Ishikawa (cell line): ENCODE results near the gene KLHL7.

ENCODE experiments used
- CEBPB ChIP-seq: IDR thresholded peaks from 2 replicates; pipeline ENCODE4 v1.6.1; 2012
- CREB1 ChIP-seq: IDR thresholded peaks from 2 replicates; pipeline ENCODE4 v1.6.1; 2012; ENCODE audit warnings: low read depth
- EGR1 ChIP-seq: IDR thresholded peaks from 2 replicates; pipeline ENCODE4 v1.6.1; 2012
- EP300 ChIP-seq: IDR thresholded peaks from 2 replicates; pipeline ENCODE4 v1.6.1; 2012; ENCODE audit warnings: borderline replicate concordance
- FOXM1 ChIP-seq: IDR thresholded peaks from 2 replicates; pipeline ENCODE4 v1.6.1; 2012; ENCODE audit warnings: low read depth, borderline replicate concordance
- MAX ChIP-seq: IDR thresholded peaks from 2 replicates; pipeline ENCODE4 v1.6.1; 2012
- NFIC ChIP-seq: IDR thresholded peaks from 2 replicates; pipeline ENCODE4 v1.6.1; 2012
- RAD21 ChIP-seq: IDR thresholded peaks from 2 replicates; pipeline ENCODE4 v1.6.1; 2012; ENCODE audit warnings: low read depth
- REST ChIP-seq: IDR thresholded peaks from 2 replicates; pipeline ENCODE4 v1.6.1; 2012; ENCODE audit warnings: low read depth, mild to moderate bottlenecking
- TAF1 ChIP-seq: IDR thresholded peaks from 2 replicates; pipeline ENCODE4 v1.6.1; 2012; ENCODE audit warnings: low read depth, mild to moderate bottlenecking
- TCF12 ChIP-seq: IDR thresholded peaks from 2 replicates; pipeline ENCODE4 v1.6.1; 2012; ENCODE audit warnings: low read depth
- TEAD4 ChIP-seq: IDR thresholded peaks from 2 replicates; pipeline ENCODE4 v1.6.1; 2012
- USF1 ChIP-seq: IDR thresholded peaks from 2 replicates; pipeline ENCODE4 v1.6.1; 2012
- YY1 ChIP-seq: IDR thresholded peaks from 2 replicates; pipeline ENCODE4 v1.6.1; 2012; ENCODE audit warnings: low read depth
- ZBTB7A ChIP-seq: IDR thresholded peaks from 2 replicates; pipeline ENCODE4 v1.6.1; 2012; ENCODE audit warnings: low read depth

The KLHL7 gene

GRCh38 chr7:23212395-23212794 is 106.8 kb downstream of the KLHL7 start:
- TF ChIP-seq EP300 (no peak), USF1 (no peak), MAX (no peak), YY1 (no peak), RAD21 (no peak), CREB1 (no peak)

GRCh38 chr7:23212841-23213240 is 107.3 kb downstream of the KLHL7 start:
- TF ChIP-seq EGR1, result no peak
- TF ChIP-seq REST, result no peak
- no peak for TF ChIP-seq TEAD4
- TF ChIP-seq EP300, result no peak
- no peak for TF ChIP-seq RAD21
- no peak for TF ChIP-seq ZBTB7A
- no peak for TF ChIP-seq CREB1
- no peak for TF ChIP-seq TCF12
- TF ChIP-seq USF1, result no peak
- no peak for TF ChIP-seq CEBPB
- no peak for TF ChIP-seq NFIC
- no peak for TF ChIP-seq FOXM1
- no peak for TF ChIP-seq MAX
- no peak for TF ChIP-seq YY1
- TF ChIP-seq TAF1, result no peak

- no peak for TF ChIP-seq NFIC
- TF ChIP-seq ZBTB7A, result no peak
- no peak for TF ChIP-seq TCF12
- TF ChIP-seq CEBPB, result no peak
These were observed 108.2 kb downstream of the KLHL7 start for GRCh38 chr7:23213755-23214154.

GRCh38 chr7:23214423-23214822 is 108.8 kb downstream of the KLHL7 start:
- no peak for TF ChIP-seq REST
- no peak for TF ChIP-seq RAD21
- no peak for TF ChIP-seq TCF12
- no peak for TF ChIP-seq ZBTB7A
- TF ChIP-seq CEBPB, result no peak
- TF ChIP-seq YY1, result no peak
- TF ChIP-seq MAX, result no peak
- TF ChIP-seq NFIC, result no peak
- no peak for TF ChIP-seq CREB1
- no peak for TF ChIP-seq EGR1
- no peak for TF ChIP-seq TAF1
- no peak for TF ChIP-seq TEAD4
- TF ChIP-seq FOXM1, result no peak

GRCh38 chr7:23214938-23215337 is 109.4 kb downstream of the KLHL7 start:
- TF ChIP-seq MAX (no peak), EGR1 (no peak), REST (no peak), YY1 (no peak)
